Upper lobe of left lung (tissue), 6 donors: ENCODE results near the gene PLEKHA4. TPM values are rescaled to one million over a fixed set of nuclear protein-coding genes. Genes with fewer than 3 reads are reported as not detected.
"Not testable (repeated sequence)": the region's sequence is repeated elsewhere in the genome, so short reads cannot be mapped to it uniquely, and the experiment has no call there.

Source experiments
- ATAC-seq, 2 donors: fragments of 200-7000 bp; cut with Tn5 transposase; one replicate each; pipeline ENCODE4 v1.9.1; 2022; ENCODE audit warnings: mild to moderate bottlenecking in 2 of 2, moderate library complexity in 2 of 2; ENCODE audit not compliant: low FRiP score in 2 of 2
- DNase-seq, 2 donors: peaks; one replicate each; pipeline ENCODE4 v3.0.0-alpha.2; 2019 to 2020
- H3K27ac ChIP-seq, 4 donors: fragments of 200-600 bp; sonication (generic); one replicate each; pipeline ENCODE4 v1.5.1; 2016 to 2019
- H3K27me3 ChIP-seq, 4 donors: fragments of 200-600 bp; sonication (generic); one replicate each; pipeline ENCODE4 v1.5.1; 2017 to 2019
- H3K36me3 ChIP-seq, 4 donors: fragments of 200-600 bp; sonication (generic); one replicate each; pipeline ENCODE4 v1.5.1; 2016 to 2019
- H3K4me1 ChIP-seq, 4 donors: fragments of 200-600 bp; sonication (generic); one replicate each; pipeline ENCODE4 v1.5.1; 2018 to 2019
- H3K4me3 ChIP-seq, 4 donors: fragments of 200-600 bp; sonication (generic); one replicate each; pipeline ENCODE4 v1.5.1; 2017 to 2019; ENCODE audit warnings: mild to moderate bottlenecking in 2 of 4, moderate library complexity in 1 of 4
- H3K9me3 ChIP-seq, 4 donors: fragments of 200-600 bp; sonication (generic); one replicate each; pipeline ENCODE4 v1.5.1; 2018 to 2019
- EP300 ChIP-seq, 4 donors: sonication (generic); formaldehyde crosslinking; IDR thresholded peaks; one replicate each; pipeline ENCODE4 v1.5.1; 2017; ENCODE audit warnings: antibody characterized with exemption in 4 of 4, control low read depth in 2 of 4
- POLR2A ChIP-seq, 4 donors: fragments of 450-650 bp; IDR thresholded peaks; one replicate each; pipeline ENCODE4 v1.5.1; 2016 to 2017; ENCODE audit warnings: antibody characterized with exemption in 4 of 4, mild to moderate bottlenecking in 2 of 4
- POLR2AphosphoS5 ChIP-seq, 2 donors: sonication (generic); formaldehyde crosslinking; IDR thresholded peaks; one replicate each; pipeline ENCODE4 v1.5.1; 2017; ENCODE audit warnings: antibody characterized with exemption in 2 of 2
- WGBS, 2 donors: methylation state at CpG; one replicate each; pipeline ENCODE4 v1.1.5; 2017 to 2018; 5-methylcytosine and 5-hydroxymethylcytosine counted together
- total RNA-seq, 6 donors: library from RNA; depleted of rRNA in 4 of 6; stranded (reverse); fragments of >200 nt in 4 of 6; gene quantifications; one replicate each; pipeline versions ENCODE4 v1.1.0 to v1.2.1, GENCODE V29; 2016 to 2021
- TF ChIP-seq, protein P1 (sequence below), 6 experiments: fragments of 450-650 bp in 4 of 6; fragments of 200-600 bp in 2 of 6; sonication (generic) in 2 of 6; IDR thresholded peaks; one replicate each; pipeline ENCODE4 v1.5.1; 2016 to 2019; ENCODE audit warnings: antibody characterized with exemption in 6 of 6
- donor health status: DM: no; HTN: no; CAD: no; lungs with moderate emphysema.
- donor health status: DM: no; HTN: yes; CAD: no; lungs with severe emphysema.

PLEKHA4 gene
- total RNA-seq, 6 donors from 2014 or later, result 6.3 to 34.9 (median 21.2) TPM

DNA sequence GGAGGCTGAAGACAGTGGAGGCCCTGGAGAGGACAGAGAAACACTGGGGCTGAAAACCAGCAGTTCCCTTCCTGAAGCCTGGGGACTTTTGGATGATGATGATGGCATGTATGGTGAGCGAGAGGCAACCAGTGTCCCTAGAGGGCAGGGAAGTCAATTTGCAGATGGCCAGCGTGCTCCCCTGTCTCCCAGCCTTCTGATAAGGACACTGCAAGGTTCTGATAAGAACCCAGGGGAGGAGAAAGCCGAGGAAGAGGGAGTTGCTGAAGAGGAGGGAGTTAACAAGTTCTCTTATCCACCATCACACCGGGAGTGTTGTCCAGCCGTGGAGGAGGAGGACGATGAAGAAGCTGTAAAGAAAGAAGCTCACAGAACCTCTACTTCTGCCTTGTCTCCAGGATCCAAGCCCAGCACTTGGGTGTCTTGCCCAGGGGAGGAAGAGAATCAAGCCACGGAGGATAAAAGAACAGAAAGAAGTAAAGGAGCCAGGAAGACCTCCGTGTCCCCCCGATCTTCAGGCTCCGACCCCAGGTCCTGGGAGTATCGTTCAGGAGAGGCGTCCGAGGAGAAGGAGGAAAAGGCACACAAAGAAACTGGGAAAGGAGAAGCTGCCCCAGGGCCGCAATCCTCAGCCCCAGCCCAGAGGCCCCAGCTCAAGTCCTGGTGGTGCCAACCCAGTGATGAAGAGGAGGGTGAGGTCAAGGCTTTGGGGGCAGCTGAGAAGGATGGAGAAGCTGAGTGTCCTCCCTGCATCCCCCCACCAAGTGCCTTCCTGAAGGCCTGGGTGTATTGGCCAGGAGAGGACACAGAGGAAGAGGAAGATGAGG is 5.3 kb upstream of the PLEKHA4 start:
- no peak for DNase-seq

GRCh38 chr19:48872884-48873475 is 4.6 kb upstream of the PLEKHA4 start:
- peak; percentile 83 to 88 for ATAC-seq
- WGBS, 2 donors, result 0 to 1% methylated on average over 11 to 14 of the region's 14 CpGs
- H3K4me1 ChIP-seq, result peaks cover 33 to 49% (median 43%) of the 10 kb centered on the region in 4 donors

More for the DNA sequence above, 5.3 kb upstream of the PLEKHA4 start:
- H3K27ac ChIP-seq, result peak overlapping the region; percentile 99 to 100 (median 100)
- ATAC-seq, result no peak
- H3K36me3 ChIP-seq, result peaks cover 9 to 54% (median 44%) of the 10 kb centered on the region in 4 donors
- H3K27me3 ChIP-seq, result no peaks in the 10 kb centered on the region
- peak overlapping the region; percentile 56 to 77 (median 70) for H3K4me3 ChIP-seq
- peaks cover 39 to 54% (median 44%) of the 10 kb centered on the region in 4 donors for H3K4me1 ChIP-seq
- no peak for TF ChIP-seq POLR2AphosphoS5 (IDR thresholded peaks at IDR 0.05)
- TF ChIP-seq, protein P1, sequence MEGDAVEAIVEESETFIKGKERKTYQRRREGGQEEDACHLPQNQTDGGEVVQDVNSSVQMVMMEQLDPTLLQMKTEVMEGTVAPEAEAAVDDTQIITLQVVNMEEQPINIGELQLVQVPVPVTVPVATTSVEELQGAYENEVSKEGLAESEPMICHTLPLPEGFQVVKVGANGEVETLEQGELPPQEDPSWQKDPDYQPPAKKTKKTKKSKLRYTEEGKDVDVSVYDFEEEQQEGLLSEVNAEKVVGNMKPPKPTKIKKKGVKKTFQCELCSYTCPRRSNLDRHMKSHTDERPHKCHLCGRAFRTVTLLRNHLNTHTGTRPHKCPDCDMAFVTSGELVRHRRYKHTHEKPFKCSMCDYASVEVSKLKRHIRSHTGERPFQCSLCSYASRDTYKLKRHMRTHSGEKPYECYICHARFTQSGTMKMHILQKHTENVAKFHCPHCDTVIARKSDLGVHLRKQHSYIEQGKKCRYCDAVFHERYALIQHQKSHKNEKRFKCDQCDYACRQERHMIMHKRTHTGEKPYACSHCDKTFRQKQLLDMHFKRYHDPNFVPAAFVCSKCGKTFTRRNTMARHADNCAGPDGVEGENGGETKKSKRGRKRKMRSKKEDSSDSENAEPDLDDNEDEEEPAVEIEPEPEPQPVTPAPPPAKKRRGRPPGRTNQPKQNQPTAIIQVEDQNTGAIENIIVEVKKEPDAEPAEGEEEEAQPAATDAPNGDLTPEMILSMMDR (IDR thresholded peaks at IDR 0.05), result no peak
- no peak for TF ChIP-seq POLR2A (IDR thresholded peaks at IDR 0.05)
- no peak for TF ChIP-seq EP300 (IDR thresholded peaks at IDR 0.05)
- 35 to 36% methylated on average over 14 of the region's 14 CpGs for WGBS, 2 donors
- no peaks in the 10 kb centered on the region for H3K9me3 ChIP-seq

GRCh38 chr19:48872182-48872883 is 3.9 kb upstream of the PLEKHA4 start, which contains the start of gene PPP1R15A:
Gene PPP1R15A, plus strand, starts transcription at chr19:48872421. Its CDS starts 813 bp downstream, at chr19:48873234.
- H3K36me3 ChIP-seq, result peaks cover 9 to 42% (median 36%) of the 10 kb centered on the region in 4 donors
- TF ChIP-seq, protein P1 (IDR thresholded peaks at IDR 0.05), result peak in 5 of 6 experiments; percentile 17 to 78 (median 53)
- TF ChIP-seq POLR2A (IDR thresholded peaks at IDR 0.05) (peak; percentile 98 to 100 (median 100)), POLR2AphosphoS5 (IDR thresholded peaks at IDR 0.05) (peak; percentile 100), EP300 (IDR thresholded peaks at IDR 0.05) (peak in 2 of 4 donors; percentile 77 to 97)
- peaks cover 29 to 54% (median 46%) of the 10 kb centered on the region in 4 donors for H3K4me1 ChIP-seq
- WGBS, 2 donors, result 0% methylated on average over 24 to 51 of the region's 53 CpGs
- H3K27me3 ChIP-seq, result no peaks in the 10 kb centered on the region
- H3K4me3 ChIP-seq, result peak within 1 kb of the TSS; percentile 67 to 87 (median 75)
- H3K27ac ChIP-seq, result peak within 1 kb of the TSS; percentile 99 to 100 (median 100)
- ATAC-seq (peak; percentile 86 to 90), DNase-seq (peak; percentile 97 to 98)
- H3K9me3 ChIP-seq, result no peaks in the 10 kb centered on the region

More at GRCh38 chr19:48872884-48873475, 4.6 kb upstream of the PLEKHA4 start:
- H3K36me3 ChIP-seq, result peaks cover 9 to 48% (median 43%) of the 10 kb centered on the region in 4 donors
- H3K27ac ChIP-seq, result peak overlapping the region; percentile 99 to 100 (median 100)
- H3K4me3 ChIP-seq, result peak overlapping the region; percentile 67 to 87 (median 75)
- peak in 1 of 4 donors; percentile 13 for TF ChIP-seq POLR2A (IDR thresholded peaks at IDR 0.05)
- peak in 3 of 4 donors; percentile 21 to 94 (median 91) for TF ChIP-seq EP300 (IDR thresholded peaks at IDR 0.05)
- TF ChIP-seq, protein P1 (IDR thresholded peaks at IDR 0.05), result peak in 3 of 6 experiments; percentile 18 to 31 (median 21)
- TF ChIP-seq POLR2AphosphoS5 (IDR thresholded peaks at IDR 0.05), result peak; percentile 73 to 87
- DNase-seq, result peak; percentile 83 to 94
- H3K27me3 ChIP-seq, result no peaks in the 10 kb centered on the region
- no peaks in the 10 kb centered on the region for H3K9me3 ChIP-seq

DNA sequence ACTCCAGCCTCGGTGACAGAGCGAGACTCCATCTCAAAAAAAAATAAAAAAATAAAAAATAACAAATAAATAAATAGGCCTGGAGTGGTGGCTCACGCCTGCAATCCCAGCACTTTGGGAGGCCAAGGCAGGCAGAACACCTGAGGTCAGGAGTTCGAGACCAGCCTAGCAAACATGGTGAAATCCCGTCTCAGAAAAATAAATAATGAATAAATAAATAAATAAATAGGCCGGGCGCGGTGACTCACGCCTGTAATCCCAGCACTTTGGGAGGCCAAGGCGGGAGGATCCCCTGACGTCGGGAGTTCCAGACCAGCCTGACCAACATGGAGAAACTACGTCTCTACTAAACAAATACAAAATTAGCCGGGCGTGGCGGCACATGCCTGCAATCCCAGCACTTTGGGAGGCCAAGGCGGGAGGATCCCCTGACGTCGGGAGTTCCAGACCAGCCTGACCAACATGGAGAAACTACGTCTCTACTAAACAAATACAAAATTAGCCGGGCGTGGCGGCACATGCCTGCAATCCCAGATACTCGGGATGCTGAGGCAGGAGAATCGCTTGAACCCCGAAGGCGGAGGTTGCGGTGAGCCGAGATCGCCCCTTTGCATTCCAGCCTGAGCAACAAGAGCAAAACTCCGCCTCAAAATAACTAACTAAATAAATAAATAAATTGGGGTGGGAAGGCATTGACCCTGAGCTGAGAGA is 3.2 kb upstream of the PLEKHA4 start:
- not testable (repeated sequence) for DNase-seq, H3K9me3 ChIP-seq, ATAC-seq, H3K27me3 ChIP-seq
- H3K36me3 ChIP-seq, result peaks cover 9 to 35% (median 30%) of the 10 kb centered on the region in 4 donors
- H3K4me3 ChIP-seq, result peak overlapping the region in 3 of 4 donors; percentile 67 to 77 (median 73)
- peaks cover 22 to 56% (median 45%) of the 10 kb centered on the region in 4 donors for H3K4me1 ChIP-seq
- H3K27ac ChIP-seq, result peak overlapping the region in 3 of 4 donors; percentile 43 to 100 (median 99)
- 82 to 88% methylated on average over 31 of the region's 31 CpGs for WGBS, 2 donors
